ENCODE measurements around the gene FOXO3.

The FOXO3 gene

GRCh38 chr6:108576709-108577108, 16.0 kb downstream of the FOXO3 start:
- DNase-seq: no peak

GRCh38 chr6:108578166-108578565, 17.4 kb downstream of the FOXO3 start:
- DNase-seq: no peak

- no peak for DNase-seq
Observed at GRCh38 chr6:108578595-108579327, 18.0 kb downstream of the FOXO3 start.

- no peak for DNase-seq
Observed at GRCh38 chr6:108579328-108579721, 18.6 kb downstream of the FOXO3 start.

GRCh38 chr6:108580646-108581045, 19.9 kb downstream of the FOXO3 start:
- DNase-seq: no peak

GRCh38 chr6:108581237-108581931, 20.7 kb downstream of the FOXO3 start:
- DNase-seq: no peak

GRCh38 chr6:108581932-108582475, 21.3 kb downstream of the FOXO3 start:
- no peak for DNase-seq

- DNase-seq: no peak
Observed at GRCh38 chr6:108582618-108583017, 21.9 kb downstream of the FOXO3 start.

- no peak for DNase-seq
Observed at GRCh38 chr6:108584323-108584722, 23.6 kb downstream of the FOXO3 start.

GRCh38 chr6:108585359-108585758, 24.6 kb downstream of the FOXO3 start:
- no peak for DNase-seq

- DNase-seq: no peak
Observed at GRCh38 chr6:108585921-108586536, 25.3 kb downstream of the FOXO3 start.

GRCh38 chr6:108587258-108588059, 26.7 kb downstream of the FOXO3 start:
- no peak for DNase-seq

- no peak for DNase-seq
Observed at GRCh38 chr6:108588586-108588985, 27.9 kb downstream of the FOXO3 start.

GRCh38 chr6:108589244-108589791, 28.6 kb downstream of the FOXO3 start:
- DNase-seq: no peak

- no peak for DNase-seq
Observed at GRCh38 chr6:108591040-108591816, 30.5 kb downstream of the FOXO3 start.

GRCh38 chr6:108592371-108593337, 31.9 kb downstream of the FOXO3 start:
- DNase-seq: peak; percentile 17

- no peak for DNase-seq
Observed at GRCh38 chr6:108594151-108594550, 33.4 kb downstream of the FOXO3 start.

- DNase-seq: no peak
Observed at GRCh38 chr6:108594640-108595039, 33.9 kb downstream of the FOXO3 start.

GRCh38 chr6:108596956-108597355, 36.2 kb downstream of the FOXO3 start:
- no peak for DNase-seq

GRCh38 chr6:108597572-108598304, 37.0 kb downstream of the FOXO3 start:
- no peak for DNase-seq

Data from effector CD8-positive, alpha-beta T cell (primary cell).